Hepatic stellate cell (primary cell): ENCODE measurements around the gene KRTAP16-1.
"Not testable (repeated sequence)": the region's sequence is repeated elsewhere in the genome, so short reads cannot be mapped to it uniquely, and the experiment has no call there.

Source experiments
- DNase-seq: peaks from one replicate; pipeline ENCODE4 v3.0.0; 2011; ENCODE audit warnings: low spot score

The KRTAP16-1 gene, protein sequence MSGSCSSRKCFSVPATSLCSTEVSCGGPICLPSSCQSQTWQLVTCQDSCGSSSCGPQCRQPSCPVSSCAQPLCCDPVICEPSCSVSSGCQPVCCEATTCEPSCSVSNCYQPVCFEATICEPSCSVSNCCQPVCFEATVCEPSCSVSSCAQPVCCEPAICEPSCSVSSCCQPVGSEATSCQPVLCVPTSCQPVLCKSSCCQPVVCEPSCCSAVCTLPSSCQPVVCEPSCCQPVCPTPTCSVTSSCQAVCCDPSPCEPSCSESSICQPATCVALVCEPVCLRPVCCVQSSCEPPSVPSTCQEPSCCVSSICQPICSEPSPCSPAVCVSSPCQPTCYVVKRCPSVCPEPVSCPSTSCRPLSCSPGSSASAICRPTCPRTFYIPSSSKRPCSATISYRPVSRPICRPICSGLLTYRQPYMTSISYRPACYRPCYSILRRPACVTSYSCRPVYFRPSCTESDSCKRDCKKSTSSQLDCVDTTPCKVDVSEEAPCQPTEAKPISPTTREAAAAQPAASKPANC

DNA sequence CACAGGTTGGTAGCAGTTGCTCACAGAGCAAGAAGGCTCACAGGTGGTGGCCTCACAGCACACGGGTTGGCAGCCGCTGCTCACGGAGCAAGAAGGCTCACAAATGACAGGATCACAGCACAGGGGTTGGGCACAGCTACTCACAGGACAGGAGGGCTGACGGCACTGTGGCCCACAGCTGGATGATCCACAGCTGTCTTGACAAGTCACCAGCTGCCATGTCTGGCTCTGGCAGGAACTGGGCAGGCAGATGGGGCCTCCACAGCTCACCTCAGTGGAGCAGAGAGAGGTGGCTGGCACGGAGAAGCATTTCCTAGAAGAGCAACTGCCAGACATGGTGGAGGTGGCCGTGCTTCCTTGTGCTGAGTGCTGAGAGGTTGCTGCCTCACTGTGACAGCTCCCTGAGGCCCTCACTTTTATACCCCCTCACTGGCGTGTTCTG, at the start of gene KRTAP16-1:
KRTAP16-1 (minus strand) TSS at position 392 of the 442 bp plus-strand sequence; CDS start at position 336, 56 bp downstream.
- no peak for DNase-seq

DNA sequence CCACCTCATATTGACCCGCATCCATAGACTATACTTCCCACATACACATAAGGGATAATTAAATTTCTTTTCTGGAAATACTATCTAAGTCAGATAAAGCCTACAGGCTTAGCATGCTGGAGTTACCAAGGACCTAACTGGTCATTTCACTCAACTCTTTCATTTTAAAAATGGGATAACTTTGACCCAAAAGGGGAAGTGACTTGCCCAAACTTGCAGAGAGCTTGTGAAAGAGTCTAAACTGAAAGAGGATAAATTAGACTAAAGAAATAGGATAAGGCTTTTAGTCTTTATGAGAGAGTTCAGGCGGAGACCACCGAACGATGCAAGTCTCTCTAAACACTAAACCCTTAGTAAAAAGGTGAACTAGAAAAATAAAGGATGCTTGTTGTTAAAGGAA, 45.4 kb upstream of the KRTAP16-1 start:
- DNase-seq: no peak

DNA sequence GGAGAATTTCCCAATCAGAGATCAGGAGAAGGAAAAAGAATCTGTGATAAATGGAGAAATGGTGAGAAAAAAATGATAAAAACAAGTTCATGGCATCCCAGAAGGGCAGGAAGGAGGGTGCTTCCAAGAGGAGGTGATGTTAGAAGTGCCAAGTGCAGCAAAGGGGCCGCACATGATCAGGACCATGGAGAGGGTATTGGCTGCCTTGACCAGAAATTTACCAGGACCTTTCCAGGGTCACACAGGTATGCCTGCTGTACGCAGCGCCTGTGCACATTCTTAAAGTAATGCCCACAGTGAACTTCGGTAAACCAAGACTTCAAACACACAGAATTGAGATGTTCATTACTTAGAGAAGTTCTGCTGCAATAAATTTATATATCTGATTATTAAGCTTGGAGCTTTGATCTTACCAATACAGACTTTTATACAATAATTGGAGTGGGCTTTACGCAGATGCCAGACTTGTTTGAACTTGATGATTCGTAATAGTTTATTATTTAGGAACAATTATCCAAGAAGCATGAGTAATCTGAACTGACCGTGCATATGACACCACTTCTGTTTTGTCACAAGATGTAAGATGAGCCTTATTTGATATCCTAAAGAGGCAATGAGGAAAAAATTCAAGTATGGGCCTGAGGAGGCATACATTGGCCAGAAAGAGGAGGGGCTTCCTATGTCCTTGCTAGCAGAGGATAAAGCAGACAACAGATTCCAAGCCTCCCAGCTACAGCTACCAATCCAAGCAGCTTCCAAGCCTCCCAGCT, 43.7 kb upstream of the KRTAP16-1 start:
- no peak for DNase-seq

DNA sequence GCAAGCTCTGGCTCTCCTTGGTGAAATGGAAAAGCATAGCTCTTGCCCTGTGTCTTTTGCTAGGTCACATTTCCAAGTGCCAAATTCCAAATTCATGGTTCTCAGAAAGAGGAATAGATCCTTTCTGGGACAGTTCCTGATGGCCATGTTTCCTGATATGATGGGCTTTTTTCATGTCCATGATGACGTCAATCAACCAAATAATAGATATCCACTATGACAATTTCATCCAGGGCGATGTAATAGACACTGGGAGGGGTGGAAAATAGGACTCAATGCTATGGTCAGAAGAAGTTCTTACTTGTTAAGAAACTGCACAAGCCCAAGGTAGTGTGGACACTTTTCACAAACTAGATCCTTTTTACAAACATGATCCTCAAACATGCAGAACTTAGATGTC, 42.1 kb upstream of the KRTAP16-1 start:
- no peak for DNase-seq

DNA sequence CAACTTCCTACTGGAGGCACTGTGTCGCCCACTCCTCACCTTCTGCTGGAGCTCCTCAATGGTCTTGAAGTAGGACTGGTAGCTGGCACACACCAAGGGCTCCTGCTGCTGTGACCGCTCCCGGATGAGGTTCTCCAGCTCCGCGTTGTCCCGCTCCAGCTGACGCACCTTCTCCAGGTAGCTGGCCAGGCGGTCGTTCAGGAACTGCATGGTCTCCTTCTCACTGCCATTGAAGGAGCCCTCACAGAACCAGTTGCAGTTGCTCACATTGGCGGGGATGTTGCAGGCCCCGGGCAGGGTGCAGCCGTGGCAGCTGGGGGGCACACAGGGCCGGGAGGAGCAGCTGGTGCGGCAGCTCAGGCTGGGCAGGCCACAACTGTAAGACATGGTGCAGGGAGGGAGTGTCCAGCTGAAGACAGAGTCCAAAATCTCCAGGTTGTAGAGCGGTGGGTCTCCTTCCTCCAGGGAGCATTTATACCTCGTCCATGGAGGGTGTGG, 41.3 kb upstream of the KRTAP16-1 start, which contains the start of gene KRT33A:
KRT33A (minus strand) TSS at position 448 of the 498 bp plus-strand sequence; CDS start at position 387, 61 bp downstream.
- DNase-seq: not testable (repeated sequence)

DNA sequence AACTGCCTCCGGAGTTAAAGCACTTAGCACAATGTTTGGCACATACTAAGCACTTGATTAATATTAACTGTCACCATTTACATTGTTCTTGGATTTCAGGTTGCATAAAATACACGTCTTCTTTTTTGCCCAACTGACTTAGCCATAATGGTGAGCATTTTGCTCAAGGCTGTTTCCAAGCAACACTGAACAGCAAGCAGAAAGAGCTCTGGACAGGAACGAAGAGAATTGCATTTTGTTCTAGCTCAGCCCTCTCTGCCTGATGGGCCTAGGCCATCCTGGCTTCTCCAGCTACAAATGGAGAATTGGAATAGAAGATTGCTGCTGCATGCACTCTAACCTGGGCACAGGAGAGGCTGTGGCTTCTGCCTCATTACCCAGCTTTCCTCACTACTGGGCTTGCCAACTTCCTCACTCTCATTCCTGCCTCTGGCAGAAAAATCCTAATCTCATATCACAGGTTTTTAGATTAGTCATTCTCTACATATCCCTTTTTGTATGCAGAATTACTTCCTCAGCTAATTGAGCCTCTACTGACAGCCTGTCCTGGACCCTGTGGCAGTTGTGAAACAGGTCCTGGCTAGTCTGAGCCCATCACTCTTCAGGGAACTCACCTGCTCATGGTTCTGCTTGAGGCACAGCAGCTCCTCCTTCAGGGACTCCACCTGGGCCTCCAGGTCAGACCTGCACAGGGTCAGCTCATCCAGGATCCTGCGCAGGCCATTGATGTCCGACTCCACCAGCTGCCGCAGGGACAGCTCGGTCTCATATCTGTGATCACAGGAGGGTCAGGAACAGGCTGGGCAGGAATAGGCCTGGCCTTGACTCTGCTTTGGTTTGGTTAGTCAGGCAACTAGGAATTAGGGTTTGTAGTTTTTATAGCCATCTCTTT, 39.0 kb upstream of the KRTAP16-1 start:
- no peak for DNase-seq

DNA sequence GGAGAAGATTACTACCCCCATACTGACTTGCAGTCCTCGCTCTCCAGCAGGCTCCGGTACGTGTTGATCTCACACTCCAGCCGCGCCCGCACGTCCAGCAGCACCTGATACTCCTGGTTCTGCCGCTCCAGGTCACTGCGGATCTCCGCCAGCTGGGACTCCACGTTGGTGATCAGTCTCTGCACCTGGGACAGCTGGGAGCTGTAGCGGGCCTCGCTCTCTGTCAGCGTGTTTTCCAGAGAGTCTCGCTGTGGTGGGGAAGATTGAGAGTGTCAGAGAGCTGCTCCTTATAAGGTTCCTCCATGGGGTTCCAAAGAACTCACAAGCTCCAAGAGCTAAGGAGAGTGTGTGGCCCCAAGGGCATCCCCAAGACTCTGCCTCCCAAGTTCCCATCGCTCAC, 37.3 kb upstream of the KRTAP16-1 start:
- DNase-seq: not testable (repeated sequence)

DNA sequence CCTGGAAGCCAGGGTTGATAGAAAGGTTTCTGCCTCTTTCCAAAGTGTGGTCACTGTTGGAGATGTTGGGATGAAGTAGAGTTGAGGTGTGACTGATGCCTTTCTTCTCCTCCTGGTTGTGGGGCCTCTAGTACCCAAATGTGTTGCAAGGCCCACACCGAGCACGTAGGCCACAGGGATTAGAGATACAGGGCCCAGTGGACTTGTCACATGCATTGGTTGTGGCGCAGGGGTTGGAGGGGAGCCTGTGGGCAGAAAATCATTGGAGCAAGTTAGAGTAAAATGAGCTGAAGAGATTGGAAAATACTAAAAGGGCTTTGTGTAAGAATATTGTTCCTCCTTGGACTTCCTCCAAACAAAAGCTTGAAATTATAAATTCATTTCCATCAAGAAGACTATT, 36.9 kb upstream of the KRTAP16-1 start:
- no peak for DNase-seq

DNA sequence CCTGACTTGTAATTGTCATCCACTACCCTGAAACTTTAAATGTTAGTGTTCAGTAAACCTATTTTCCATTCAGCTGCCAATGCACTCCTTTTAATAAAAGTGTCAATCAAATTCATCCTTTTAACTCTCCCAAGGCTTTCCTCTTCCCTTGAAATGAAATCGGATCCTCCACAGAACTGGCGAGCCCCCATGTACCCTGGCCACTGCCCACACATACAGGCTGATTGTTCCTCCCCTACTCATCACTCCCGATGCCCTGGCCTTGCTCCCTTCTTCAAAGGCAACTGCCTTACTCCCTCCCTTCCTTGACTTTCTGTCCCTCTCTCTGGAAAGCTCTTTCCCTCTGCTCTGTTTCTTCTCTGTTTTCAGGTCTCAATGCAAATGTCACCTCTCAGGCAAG, 33.9 kb upstream of the KRTAP16-1 start:
- DNase-seq: no peak

DNA sequence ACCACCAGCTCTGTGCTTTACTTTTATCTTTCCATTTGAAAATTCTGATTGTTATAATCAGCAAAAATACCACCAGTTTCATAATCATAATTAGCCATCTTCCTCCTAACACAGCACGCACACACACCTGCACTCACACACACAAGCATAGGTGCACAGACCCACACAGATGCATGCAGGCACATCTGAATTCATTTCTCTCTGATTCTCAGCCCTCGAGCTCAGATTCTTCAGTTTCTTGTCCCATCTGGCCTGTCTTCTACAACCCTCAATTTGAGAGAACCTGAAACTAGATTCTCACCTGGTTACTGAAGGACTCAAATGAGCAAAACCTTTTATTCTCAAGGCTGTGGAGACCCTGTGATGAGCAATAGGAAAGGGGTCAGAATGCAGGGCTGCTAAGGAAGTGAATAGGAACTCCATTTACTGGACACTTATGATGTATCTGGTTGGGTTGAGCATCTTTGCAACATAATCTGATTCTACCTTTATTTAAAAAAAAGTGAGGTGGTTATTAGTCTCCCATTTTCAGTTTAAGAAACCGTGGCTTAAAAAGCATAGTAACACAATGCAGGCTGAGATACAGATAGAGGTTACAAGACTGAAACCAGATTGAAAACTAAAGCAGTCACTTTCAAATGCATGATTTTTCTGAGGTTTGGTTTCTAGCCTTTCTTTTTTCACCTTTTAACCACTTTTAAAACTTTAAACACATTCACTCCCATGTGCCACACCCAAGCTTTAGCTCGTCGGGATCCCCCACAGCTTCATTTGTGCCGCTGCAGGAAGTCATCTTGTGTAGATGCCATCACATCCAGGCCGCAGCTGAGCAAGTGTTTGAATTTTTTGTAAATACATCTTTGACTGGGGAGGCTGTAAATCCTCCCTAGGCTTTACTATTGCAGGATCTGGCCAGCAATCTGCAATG, 32.1 kb upstream of the KRTAP16-1 start:
- DNase-seq: no peak

DNA sequence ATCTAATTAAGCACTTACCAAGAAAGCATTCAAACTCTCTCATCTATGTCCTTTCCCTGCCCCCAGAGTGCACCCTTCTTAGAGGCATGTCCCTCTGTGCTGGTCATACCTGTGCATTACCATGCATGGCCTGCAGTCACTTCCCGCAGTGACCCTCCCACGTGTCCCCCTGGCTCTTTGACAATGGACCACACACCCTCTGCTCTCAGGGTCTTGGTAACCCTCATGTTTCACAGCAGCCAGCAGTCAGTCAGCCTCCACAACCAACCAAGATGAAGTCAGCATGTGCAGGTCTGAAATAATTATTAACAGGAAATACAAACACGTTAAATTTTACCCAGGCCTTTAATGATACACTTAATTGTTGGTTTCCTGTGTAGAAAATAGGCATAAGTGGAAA, 31.4 kb upstream of the KRTAP16-1 start:
- DNase-seq: no peak

DNA sequence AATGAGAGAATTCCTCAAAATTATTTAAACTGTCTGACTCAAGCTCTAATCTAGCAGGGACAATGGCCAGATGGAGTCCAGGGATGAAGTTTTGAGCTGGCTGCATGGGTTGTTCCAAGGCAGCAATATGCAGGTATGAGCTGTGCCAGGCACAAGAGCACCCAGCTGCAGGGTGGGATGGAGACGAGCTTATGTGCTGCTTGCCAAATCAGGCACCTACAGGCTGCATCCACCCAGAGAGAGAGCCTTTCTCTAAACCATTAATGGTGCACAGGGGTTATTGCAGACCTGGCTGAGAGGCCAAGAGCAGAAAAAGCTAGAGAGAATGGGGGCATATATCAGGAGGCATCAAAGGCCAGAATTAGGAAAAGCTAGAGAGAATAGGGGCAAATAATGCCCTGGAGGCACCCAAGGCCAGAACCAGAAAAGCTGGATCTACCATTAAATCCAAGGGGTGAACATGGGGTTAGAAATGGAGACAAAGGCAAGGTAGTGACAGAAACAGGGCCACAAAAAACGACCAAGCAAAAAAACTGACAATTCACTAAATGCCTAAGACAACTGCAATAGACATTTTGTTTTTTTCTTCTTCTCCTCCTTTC, 30.6 kb upstream of the KRTAP16-1 start:
- no peak for DNase-seq

DNA sequence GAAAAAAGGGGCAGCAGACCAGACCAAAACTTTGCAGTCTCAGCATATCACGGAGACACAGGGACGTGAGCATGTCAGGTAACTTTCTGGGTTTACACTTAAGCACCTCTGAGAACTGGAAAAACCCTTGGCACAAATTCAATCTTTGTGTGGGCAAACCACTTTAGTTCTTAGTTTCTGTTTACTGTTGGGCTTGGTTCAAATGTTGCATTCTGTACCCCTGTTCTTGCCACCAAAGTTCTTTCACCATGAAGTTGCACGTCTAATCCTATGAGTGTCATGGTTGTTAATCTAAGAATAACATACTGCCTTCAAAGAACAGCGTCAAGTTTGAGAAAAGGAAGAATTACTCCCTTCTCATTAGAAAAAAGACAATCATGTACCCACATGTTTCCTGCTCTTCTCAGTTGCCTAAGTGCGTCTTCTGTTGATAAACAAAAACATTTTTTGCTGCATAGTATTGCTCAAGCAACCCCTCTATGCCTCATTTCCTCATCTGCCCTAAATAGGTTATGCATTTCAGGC, 29.9 kb upstream of the KRTAP16-1 start:
- DNase-seq: no peak

DNA sequence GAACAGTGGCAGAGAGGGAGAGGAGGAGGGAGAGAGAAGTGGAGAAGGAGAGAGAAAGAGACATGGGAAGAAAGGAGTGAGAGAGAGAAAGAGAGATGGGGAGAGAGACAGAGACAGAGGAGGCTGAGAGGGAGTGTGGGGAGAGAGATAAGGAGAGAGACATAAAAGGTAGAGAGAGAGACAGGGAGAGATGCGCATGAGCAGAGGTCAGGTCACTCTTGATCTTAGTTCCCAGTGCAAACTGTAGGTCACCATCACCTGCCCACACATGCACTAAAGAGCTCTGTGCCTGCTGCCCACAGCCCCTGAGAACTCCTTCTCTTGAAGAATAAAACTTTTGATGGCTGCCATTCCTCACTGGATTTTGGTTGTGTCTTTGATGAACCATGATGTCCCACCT, 26.6 kb upstream of the KRTAP16-1 start:
- no peak for DNase-seq

DNA sequence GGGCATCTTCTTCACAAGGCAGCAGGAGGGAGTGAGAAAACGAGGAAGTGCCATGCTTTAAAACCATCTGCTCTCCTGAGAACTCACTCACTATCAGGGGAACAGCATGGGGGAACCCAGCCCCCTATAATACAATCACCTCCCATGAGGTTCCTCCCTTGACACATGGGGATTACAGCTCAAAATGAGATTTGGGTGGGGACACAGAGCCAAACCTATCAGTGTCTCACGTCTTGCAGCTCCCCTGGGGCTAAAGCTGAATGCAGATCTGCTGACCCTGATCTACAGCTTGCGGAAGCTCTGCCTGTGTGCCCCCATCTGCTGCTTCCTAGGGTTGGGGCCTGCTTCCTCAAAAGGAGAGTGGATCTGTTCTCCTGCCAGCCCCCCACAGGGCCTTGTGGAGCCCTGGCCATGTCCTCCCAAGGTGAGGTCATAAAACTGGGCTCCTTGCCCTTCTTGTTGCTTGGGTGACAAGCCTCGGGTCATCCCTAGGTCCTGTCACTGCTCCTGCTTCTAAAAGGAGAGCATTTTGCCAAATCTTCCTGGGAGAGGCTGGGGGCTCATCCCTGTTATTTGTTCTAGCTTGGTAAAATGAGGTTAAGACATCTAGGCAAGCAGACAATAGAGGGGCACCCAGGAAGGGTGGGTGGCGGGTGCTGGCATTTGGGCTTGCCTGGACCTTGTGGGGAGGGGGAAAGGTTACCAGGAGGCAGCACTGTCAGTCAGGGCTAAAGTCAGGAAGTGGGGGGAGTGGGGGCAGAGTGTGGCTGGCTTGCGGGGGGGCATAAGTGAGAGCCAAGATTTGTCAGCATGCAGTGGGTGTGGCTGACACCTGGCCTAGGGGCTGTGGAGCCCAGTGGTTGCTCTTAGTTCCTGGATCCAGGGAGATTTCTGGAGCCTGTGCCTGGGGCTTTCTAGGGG, 25.5 kb upstream of the KRTAP16-1 start:
- no peak for DNase-seq

DNA sequence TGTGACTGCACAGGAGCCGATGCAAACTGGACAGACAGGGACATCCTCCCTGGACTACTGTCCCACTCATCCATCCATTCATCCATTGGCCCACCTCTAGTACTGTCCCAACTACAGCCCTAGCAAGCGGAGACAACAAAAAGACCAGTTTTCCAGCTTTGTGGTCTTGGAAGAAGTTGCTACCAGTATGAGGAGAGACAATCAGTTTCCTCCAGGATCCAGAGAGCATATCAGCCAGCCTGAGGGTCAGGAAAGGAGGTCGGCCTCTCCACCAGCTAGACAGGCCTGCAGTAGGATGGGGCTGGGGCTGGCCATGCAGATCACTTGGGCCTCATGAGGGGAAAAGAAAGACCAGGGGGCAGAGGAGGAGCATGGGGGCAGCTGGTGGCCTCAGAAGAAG, 24.7 kb upstream of the KRTAP16-1 start:
- DNase-seq: no peak

DNA sequence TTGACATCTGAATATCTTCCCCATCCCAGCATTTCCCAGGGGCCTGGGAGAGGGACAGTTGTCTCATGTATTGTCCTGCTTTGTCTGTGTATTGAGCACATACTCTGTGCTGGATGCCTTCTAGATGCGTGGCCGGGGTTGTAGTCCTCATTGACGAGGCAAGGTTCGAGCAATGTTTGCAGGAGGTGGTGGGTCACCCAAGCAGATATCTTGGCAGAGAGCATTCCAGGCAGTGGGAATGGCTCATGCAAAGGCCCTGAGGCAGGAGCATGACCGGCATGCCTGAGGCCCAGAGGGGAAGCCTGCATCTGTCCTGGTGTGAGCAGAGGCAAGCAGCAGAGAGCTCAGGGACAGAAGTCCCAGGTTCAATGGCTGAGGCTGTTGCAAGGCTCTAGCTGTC, 24.0 kb upstream of the KRTAP16-1 start:
- DNase-seq: no peak

DNA sequence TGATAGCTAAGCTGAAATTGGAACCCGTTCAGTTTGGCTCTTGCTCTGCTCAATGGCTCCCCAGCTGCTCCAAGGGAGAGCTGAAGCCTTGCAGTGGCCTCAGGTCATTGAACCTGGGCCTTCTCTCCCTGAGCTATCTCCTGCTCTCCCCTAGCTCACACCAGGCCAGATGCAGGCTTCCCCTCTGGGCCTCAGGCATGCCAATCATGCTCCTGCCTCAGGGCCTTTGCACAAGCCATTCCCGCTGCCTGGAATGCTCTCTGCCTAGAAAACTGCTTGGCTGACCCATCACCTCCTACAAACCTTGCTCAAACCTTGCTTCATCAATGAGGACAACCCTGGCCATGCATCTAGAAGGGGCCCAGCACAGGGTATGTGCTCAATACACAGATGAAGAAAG, 23.1 kb upstream of the KRTAP16-1 start:
- DNase-seq: no peak

DNA sequence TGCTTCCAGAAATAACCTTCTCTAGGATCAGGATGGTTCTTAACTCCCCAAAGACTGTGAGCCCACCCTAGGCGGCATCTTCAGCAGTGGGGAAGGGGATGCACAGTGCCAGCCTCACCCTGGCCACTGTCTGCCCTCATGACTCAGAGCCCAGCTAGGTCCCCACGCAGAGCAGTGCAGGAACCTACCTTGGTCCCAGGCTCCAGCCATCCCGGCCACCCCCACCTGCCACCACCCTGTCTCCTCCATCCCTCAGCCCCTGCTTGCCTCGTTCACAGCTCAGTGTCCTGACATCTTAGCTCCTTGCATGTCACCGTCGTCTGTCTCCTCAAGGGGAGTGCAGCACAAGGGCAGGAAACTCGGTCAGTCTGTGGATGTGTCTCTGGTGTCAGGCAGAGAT, 22.5 kb upstream of the KRTAP16-1 start:
- no peak for DNase-seq
